Activated T-cell treated with anti-CD3 and anti-CD28 coated beads for 48 hours (primary cell): Measurements from ENCODE around the gene MIF4GD.
A peak's percentile ranks its signal among the peaks of the same experiment; 100 is the strongest.
"Not testable (repeated sequence)": the region's sequence is repeated elsewhere in the genome, so short reads cannot be mapped to it uniquely, and the experiment has no call there.

Source experiments
- DNase-seq: peaks from one replicate; pipeline ENCODE4 v3.0.0-alpha.2; 2020; ENCODE audit warnings: low read depth

Gene MIF4GD

GRCh38 chr17:75288770-75289114 lies 17.7 kb upstream of the MIF4GD start:
- DNase-seq, result peak; percentile 43

- DNase-seq, result no peak
Observed at GRCh38 chr17:75288359-75288758, 17.3 kb upstream of the MIF4GD start.

GRCh38 chr17:75287221-75287620 lies 16.2 kb upstream of the MIF4GD start:
- DNase-seq, result no peak

- no peak for DNase-seq
Observed at GRCh38 chr17:75285123-75285522, 14.1 kb upstream of the MIF4GD start.

- not testable (repeated sequence) for DNase-seq
Observed at GRCh38 chr17:75280189-75280588, 9.2 kb upstream of the MIF4GD start.

- no peak for DNase-seq
Observed at GRCh38 chr17:75277664-75278071, 6.6 kb upstream of the MIF4GD start.

GRCh38 chr17:75273977-75274708 lies 3.1 kb upstream of the MIF4GD start:
- DNase-seq, result no peak

GRCh38 chr17:75272848-75273184 lies 1.8 kb upstream of the MIF4GD start:
- no peak for DNase-seq

- no peak for DNase-seq
Observed at GRCh38 chr17:75271955-75272847, 1.2 kb upstream of the MIF4GD start.

- DNase-seq, result peak; percentile 92
Observed at GRCh38 chr17:75271233-75271954, 363 bp upstream of the MIF4GD start.

- peak; percentile 68 for DNase-seq
Observed at GRCh38 chr17:75270218-75270965, 639 bp downstream of the MIF4GD start.

GRCh38 chr17:75269844-75270217 lies 1.2 kb downstream of the MIF4GD start:
- DNase-seq, result no peak

- DNase-seq, result no peak
Observed at GRCh38 chr17:75267411-75268232, 3.4 kb downstream of the MIF4GD start.

- DNase-seq, result no peak
Observed at GRCh38 chr17:75267153-75267410, 3.9 kb downstream of the MIF4GD start.

GRCh38 chr17:75266316-75267152 lies 4.5 kb downstream of the MIF4GD start:
- no peak for DNase-seq

GRCh38 chr17:75265614-75266315 lies 5.3 kb downstream of the MIF4GD start:
- DNase-seq, result no peak

- no peak for DNase-seq
Observed at GRCh38 chr17:75263055-75263454, 8.0 kb downstream of the MIF4GD start.

- no peak for DNase-seq
Observed at GRCh38 chr17:75262112-75262606, 8.9 kb downstream of the MIF4GD start.

- peak; percentile 93 for DNase-seq
Observed at GRCh38 chr17:75261336-75262111, 9.5 kb downstream of the MIF4GD start, which contains the start of the genes GGA3 and MRPS7. Gene GGA3 (minus strand): TSS chr17:75261606. CDS start chr17:75261587, 19 bp downstream. Gene MRPS7 (plus strand): TSS chr17:75261879. CDS start chr17:75261901, 22 bp downstream.
